Erythroblast (primary cell): ENCODE measurements around the gene CLTCL1.

Experiments used
- GATA1 ChIP-seq: IDR thresholded peaks from 2 replicates; pipeline ENCODE4 v1.6.1; 2011; ENCODE audit warnings: low read depth, mild to moderate bottlenecking, control low read depth, low read length, moderate library complexity
- POLR2A ChIP-seq: IDR thresholded peaks from 2 replicates; pipeline ENCODE4 v1.6.1; 2011; ENCODE audit warnings: mild to moderate bottlenecking, low read length

- TF ChIP-seq POLR2A (no peak), GATA1 (no peak)
These were observed 79.1 kb downstream of the CLTCL1 start for GRCh38 chr22:19212302-19212870.
